ENCODE data around the gene ELP2. TPM values are rescaled to one million over a fixed set of nuclear protein-coding genes. Genes with fewer than 3 reads are reported as not detected.

ELP2 gene
- total and polyA plus RNA-seq, 2 of the 8 experiments (the other 6 are each of a cell fraction or from before 2014, with no cell fraction given) = 55.8 to 165 TPM

GRCh38 chr18:36211612-36212065 is 81.9 kb downstream of the ELP2 start:
- Histone ChIP-seq H3K4me2 (ENCODE audit: insufficient read depth in 1 of 2, low read depth in 2 of 2, low read length in 2 of 2) (no peak overlapping the region), H4K5ac (ENCODE audit: insufficient read length, low read depth, low read length) (no peak overlapping the region), H3K9me3 (ENCODE audit: insufficient read depth in 2 of 2, low read depth in 1 of 2, low read length in 1 of 2) (no peaks in the 10 kb centered on the region), H3K9ac (replicated peaks in 1 of 4; ENCODE audit: extremely low read depth in 1 of 4, low read depth in 3 of 4, low read length in 3 of 4) (no peak overlapping the region), H3K18ac (ENCODE audit: extremely low read depth, low read length) (no peak overlapping the region), H3K36me3 (ENCODE audit: control insufficient read depth in 2 of 4, insufficient read depth in 4 of 4, low read length in 3 of 4) (peaks cover 0 to 3% (median 0%) of the 10 kb centered on the region in 4 experiments; a peak in 2 of 8 replicates), H2BK5ac (ENCODE audit: low read depth, low read length) (no peak overlapping the region), H4K8ac (ENCODE audit: extremely low read depth, insufficient read depth, low read length) (no peak overlapping the region), H3K14ac (ENCODE audit: insufficient read length) (no peak overlapping the region), H3K79me2 (ENCODE audit: control insufficient read depth in 1 of 2, insufficient read depth in 2 of 2, low read length in 2 of 2) (no peaks in the 10 kb centered on the region), H3K4me3 (ENCODE audit: extremely low read depth in 1 of 4, insufficient read depth in 2 of 4, low read depth in 3 of 4, low read length in 4 of 4) (no peak overlapping the region), H2AFZ (ENCODE audit: low read length) (no peak overlapping the region), H2AK5ac (ENCODE audit: low read depth, low read length) (no peak overlapping the region), H3K56ac (replicated peaks; ENCODE audit: insufficient read length, low read depth, low read length) (no peak overlapping the region), H3K4ac (replicated peaks; ENCODE audit: insufficient read length, low read depth, low read length) (no peak overlapping the region), H3K79me1 (ENCODE audit: low read depth, low read length) (no peaks in the 10 kb centered on the region), H2BK15ac (ENCODE audit: low read length) (no peak overlapping the region), H2BK120ac (replicated peaks; ENCODE audit: low read depth, low read length) (no peak overlapping the region), H4K91ac (replicated peaks; ENCODE audit: insufficient read length, low read length) (no peak overlapping the region), H2BK20ac (ENCODE audit: low read length) (no peak overlapping the region), H4K20me1 (replicated peaks in 1 of 2; ENCODE audit: control insufficient read depth in 1 of 2, insufficient read depth in 2 of 2, low read length in 2 of 2) (no peaks in the 10 kb centered on the region), H3K23me2 (ENCODE audit: low read depth, low read length) (no peaks in the 10 kb centered on the region), H3K23ac (ENCODE audit: insufficient read length) (no peak overlapping the region), H3K4me1 (replicated peaks in 1 of 4; ENCODE audit: control insufficient read depth in 3 of 4, insufficient read depth in 4 of 4, low read length in 3 of 4) (no peaks in the 10 kb centered on the region), H3K27me3 (replicated peaks in 1 of 4; ENCODE audit: control insufficient read depth in 3 of 4, extremely low read depth in 1 of 4, insufficient read depth in 3 of 4, low read length in 3 of 4) (no peaks in the 10 kb centered on the region), H2BK12ac (ENCODE audit: low read depth, low read length) (no peak overlapping the region), H3K27ac (ENCODE audit: low read depth, low read length) (no peak overlapping the region)
- WGBS, 2 experiments (ENCODE audit: extremely low coverage in 1 of 2, insufficient coverage in 1 of 2, insufficient read length in 1 of 2, insufficient replicate concordance in 2 of 2, low coverage in 1 of 2, low lambda C conversion rate in 2 of 2, missing lambda C conversion rate in 1 of 2) = 91% methylated on average over 6 of the region's 6 CpGs; no CpG with 5 or more reads in 1 of the 2 experiments
- ChIA-PET POLR2A (ENCODE audit: partially characterized antibody) (interaction anchor here (1.2 to 2.9 kb wide), 3 partner anchors 15 to 24 kb away, joined by 3 to 14 read pairs (median 3); partner anchors contain the start of gene MOCOS), CTCF (ENCODE audit: partially characterized antibody) (interaction anchor here (1.0 to 2.7 kb wide), 5 partner anchors 11 to 72 kb away, joined by 3 to 15 read pairs (median 3); partner anchors contain the start of gene MOCOS)
- FAIRE-seq = no peak
- DNase-seq (ENCODE audit: low read depth in 1 of 2, low spot score in 2 of 2) = no peak
- no peak for TF ChIP-seq CTBP2 (IDR thresholded peaks at IDR 0.05; ENCODE audit: borderline replicate concordance, insufficient read depth, insufficient read length, low read length)
- TF ChIP-seq CEBPB (IDR thresholded peaks at IDR 0.05; ENCODE audit: low read depth, low read length) = no peak
- no peak for TF ChIP-seq ZNF274 (IDR thresholded peaks at IDR 0.05; ENCODE audit: borderline replicate concordance, extremely low read depth, low read length)
- no peak for TF ChIP-seq TBP (IDR thresholded peaks at IDR 0.05; ENCODE audit: low read depth, low read length)
- no peak for TF ChIP-seq TEAD4 (IDR thresholded peaks at IDR 0.05; ENCODE audit: low read depth, low read length)
- no peak for TF ChIP-seq CBX5 (IDR thresholded peaks at IDR 0.05; ENCODE audit: low read depth, low read length)
- no peak for TF ChIP-seq ATF3 (IDR thresholded peaks at IDR 0.05; ENCODE audit: insufficient read depth, low read depth, low read length)
- no peak for TF ChIP-seq HDAC2 (IDR thresholded peaks at IDR 0.05; ENCODE audit: borderline replicate concordance in 1 of 2, low read depth in 2 of 2, low read length in 2 of 2)
- TF ChIP-seq GTF2F1 (IDR thresholded peaks at IDR 0.05; ENCODE audit: borderline replicate concordance, low read depth, low read length) = no peak
- no peak for TF ChIP-seq CHD2 (IDR thresholded peaks at IDR 0.05; ENCODE audit: low read length)
- TF ChIP-seq, protein P1, sequence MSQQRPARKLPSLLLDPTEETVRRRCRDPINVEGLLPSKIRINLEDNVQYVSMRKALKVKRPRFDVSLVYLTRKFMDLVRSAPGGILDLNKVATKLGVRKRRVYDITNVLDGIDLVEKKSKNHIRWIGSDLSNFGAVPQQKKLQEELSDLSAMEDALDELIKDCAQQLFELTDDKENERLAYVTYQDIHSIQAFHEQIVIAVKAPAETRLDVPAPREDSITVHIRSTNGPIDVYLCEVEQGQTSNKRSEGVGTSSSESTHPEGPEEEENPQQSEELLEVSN (IDR thresholded peaks at IDR 0.05) = no peak
- TF ChIP-seq BRCA1 (IDR thresholded peaks at IDR 0.05; ENCODE audit: low read depth, low read length) = no peak
- TF ChIP-seq TAF1 (IDR thresholded peaks at IDR 0.05; ENCODE audit: low read depth, low read length) = no peak
